GM19463 (cell line): ENCODE measurements around the gene CDON.
"Not testable (repeated sequence)": the region's sequence is repeated elsewhere in the genome, so short reads cannot be mapped to it uniquely, and the experiment has no call there.

Experiments used
- ATAC-seq: cut with Tn5 transposase; IDR thresholded peaks from one replicate; pipeline ENCODE4 v1.9.1; 2021; ENCODE audit warnings: mild to moderate bottlenecking, moderate library complexity; ENCODE audit not compliant: unreplicated experiment

Gene CDON

GRCh38 chr11:125995313-125995712 is 67.4 kb downstream of the CDON start:
- ATAC-seq = peak; percentile 91

GRCh38 chr11:125994509-125994908 is 68.2 kb downstream of the CDON start:
- ATAC-seq = no peak

GRCh38 chr11:125992893-125993292 is 69.8 kb downstream of the CDON start:
- ATAC-seq = no peak

GRCh38 chr11:125990244-125990643 is 72.4 kb downstream of the CDON start:
- ATAC-seq = no peak

GRCh38 chr11:125987066-125987641 is 75.5 kb downstream of the CDON start:
- no peak for ATAC-seq

- not testable (repeated sequence) for ATAC-seq
Observed at GRCh38 chr11:125985956-125986355, 76.7 kb downstream of the CDON start.

GRCh38 chr11:125982348-125982730 is 80.3 kb downstream of the CDON start:
- no peak for ATAC-seq

GRCh38 chr11:125980436-125980835 is 82.2 kb downstream of the CDON start:
- ATAC-seq = no peak

- no peak for ATAC-seq
Observed at GRCh38 chr11:125979511-125979910, 83.2 kb downstream of the CDON start.

GRCh38 chr11:125978778-125979407 is 83.8 kb downstream of the CDON start:
- ATAC-seq = no peak

- ATAC-seq = no peak
Observed at GRCh38 chr11:125978181-125978716, 84.4 kb downstream of the CDON start.

- no peak for ATAC-seq
Observed at GRCh38 chr11:125977333-125977732, 85.3 kb downstream of the CDON start.

- ATAC-seq = no peak
Observed at GRCh38 chr11:125976156-125976555, 86.5 kb downstream of the CDON start.

GRCh38 chr11:125975634-125976033 is 87.0 kb downstream of the CDON start:
- ATAC-seq = no peak

GRCh38 chr11:125974284-125974683 is 88.4 kb downstream of the CDON start:
- ATAC-seq = no peak

- ATAC-seq = no peak
Observed at GRCh38 chr11:125971618-125972017, 91.0 kb downstream of the CDON start.

- ATAC-seq = no peak
Observed at GRCh38 chr11:125968354-125968753, 94.3 kb downstream of the CDON start.

- no peak for ATAC-seq
Observed at GRCh38 chr11:125967515-125967914, 95.2 kb downstream of the CDON start.

GRCh38 chr11:125960771-125961170 is 101.9 kb downstream of the CDON start:
- ATAC-seq = no peak

GRCh38 chr11:125959931-125960330 is 102.7 kb downstream of the CDON start:
- ATAC-seq = no peak

- ATAC-seq = no peak
Observed at GRCh38 chr11:125959511-125959910, 103.2 kb downstream of the CDON start.

GRCh38 chr11:125958872-125959400 is 103.7 kb downstream of the CDON start:
- ATAC-seq = no peak
